Measurements from ENCODE around the gene LGR6.

- peak; percentile 93 for TF ChIP-seq CREB1 (CRISPR knock-in tag; IDR thresholded peaks at IDR 0.05; ENCODE audit: low read depth)
- TF ChIP-seq NANOG (IDR thresholded peaks at IDR 0.05; ENCODE audit: borderline replicate concordance) = no peak
- 0 out of 4 replicates have a peak, but pooled peaks of 1 of the 2 experiments have one; percentile 3 for TF ChIP-seq CTCF (conservative IDR thresholded peaks at IDR 0.05; ENCODE audit: low read depth in 2 of 2)
- TF ChIP-seq EZH2 (IDR thresholded peaks at IDR 0.05; ENCODE audit: low read depth, unreplicated experiment) = no peak
- no peak for TF ChIP-seq REST (IDR thresholded peaks at IDR 0.05; ENCODE audit: unreplicated experiment)
- TF ChIP-seq ZNF462 (CRISPR knock-in tag; IDR thresholded peaks at IDR 0.05) = no peak
- no peak for TF ChIP-seq JUNB (IDR thresholded peaks at IDR 0.05; ENCODE audit: unreplicated experiment)
- peak; percentile 69 for TF ChIP-seq POLR2AphosphoS5 (IDR thresholded peaks at IDR 0.05; ENCODE audit: low read depth)
- TF ChIP-seq EZH2phosphoT487 (IDR thresholded peaks at IDR 0.05; ENCODE audit: unreplicated experiment) = no peak
These were observed 155.1 kb downstream of the LGR6 start, which contains the start of gene PPP1R12B for GRCh38 chr1:202348509-202349205.

Data from GM23338 (cell line).